Measurements from ENCODE around the gene MT1G. TPM values are rescaled to one million over a fixed set of nuclear protein-coding genes. Genes with fewer than 3 reads are reported as not detected.

MT1G gene
- polyA plus RNA-seq, 6 donors from 2014 or later, result not detected

DNA sequence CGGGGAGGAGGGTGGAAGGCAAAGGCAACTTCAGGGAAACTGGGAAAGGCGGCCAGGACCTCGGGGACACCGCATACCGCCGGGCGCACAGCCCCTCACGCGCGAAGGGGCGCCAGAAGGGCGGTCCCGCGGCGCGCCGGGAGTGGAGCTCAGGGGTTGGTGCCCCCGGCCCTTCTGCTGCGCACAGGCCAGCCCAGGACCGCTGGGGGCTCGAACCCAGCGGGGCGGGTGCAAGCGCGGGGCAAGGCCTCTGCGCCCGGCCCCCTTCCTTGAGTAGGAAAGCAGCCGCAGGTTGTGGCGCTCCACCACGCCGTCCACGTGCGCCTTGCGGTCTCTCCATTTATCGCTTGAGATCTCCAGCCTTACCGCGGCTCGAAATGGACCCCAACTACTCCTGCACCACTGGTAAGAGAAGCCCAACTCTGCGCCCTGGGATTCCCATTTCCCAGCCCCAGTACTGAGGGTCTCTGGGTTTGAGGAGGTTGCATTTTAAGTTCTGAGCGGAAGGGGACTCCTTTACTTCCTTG is 32.4 kb downstream of the MT1G start:
- Mint-ChIP-seq H3K9me3 (peaks cover 0 to 1% (median 0%) of the 10 kb centered on the region in 7 donors), H3K36me3 (no peaks in the 10 kb centered on the region), H3K4me1 (peaks cover 20 to 45% (median 30%) of the 10 kb centered on the region in 3 donors), H3K27ac (peak overlapping the region in 1 of 6 donors; percentile 64), H3K27me3 (peaks cover 70 to 97% (median 89%) of the 10 kb centered on the region in 3 donors), H3K4me3 (peak overlapping the region in 5 of 8 donors; percentile 32 to 82 (median 70))
- ATAC-seq (ENCODE audit: low read depth in 2 of 2), result peak in 1 of 2 donors; percentile 23
- DNase-seq, result no peak

DNA sequence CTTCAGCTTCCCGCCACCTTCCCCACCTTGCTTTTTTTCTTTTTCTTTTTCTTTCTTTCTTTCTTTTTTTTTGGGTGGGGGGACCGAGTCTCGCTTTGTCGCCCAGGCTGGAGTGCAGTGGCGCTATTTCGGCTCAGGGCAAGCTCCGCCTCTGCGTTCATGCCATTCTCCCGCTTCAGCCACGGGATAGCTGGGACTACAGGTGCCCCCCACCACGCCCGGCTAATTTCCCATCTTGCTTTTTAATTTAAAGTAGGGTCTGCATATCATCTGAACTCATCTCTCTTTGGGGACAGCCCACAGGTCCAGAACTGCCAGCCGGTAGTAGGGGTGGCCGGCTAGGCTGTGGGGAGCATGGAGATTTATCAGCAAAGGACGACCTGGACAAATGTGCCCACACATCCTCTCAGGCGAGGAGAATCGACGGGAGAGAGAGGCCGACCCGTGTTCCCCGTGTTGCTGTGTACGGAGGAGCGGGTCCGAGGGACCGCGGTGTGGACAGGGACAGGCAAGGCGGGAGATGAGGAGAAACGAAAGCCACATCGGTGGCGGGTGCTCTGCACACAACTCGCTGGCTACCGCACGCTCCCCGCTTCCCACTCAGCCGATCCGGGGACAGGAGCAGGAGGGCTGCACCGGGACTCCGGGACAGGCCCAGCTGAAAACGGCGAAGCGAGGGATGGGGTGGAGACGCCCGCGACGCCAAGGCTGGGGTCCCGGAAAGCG is 33.0 kb downstream of the MT1G start:
- ATAC-seq (ENCODE audit: low read depth in 2 of 2), result no peak
- Mint-ChIP-seq H3K4me1 (peaks cover 26 to 51% (median 36%) of the 10 kb centered on the region in 3 donors), H3K36me3 (no peaks in the 10 kb centered on the region), H3K27ac (peak overlapping the region in 3 of 6 donors; percentile 47 to 91 (median 64)), H3K27me3 (peaks cover 70 to 91% (median 83%) of the 10 kb centered on the region in 3 donors), H3K4me3 (peak overlapping the region in 6 of 8 donors; percentile 51 to 82 (median 68)), H3K9me3 (peaks cover 0 to 1% (median 0%) of the 10 kb centered on the region in 7 donors)
- DNase-seq, result no peak

DNA sequence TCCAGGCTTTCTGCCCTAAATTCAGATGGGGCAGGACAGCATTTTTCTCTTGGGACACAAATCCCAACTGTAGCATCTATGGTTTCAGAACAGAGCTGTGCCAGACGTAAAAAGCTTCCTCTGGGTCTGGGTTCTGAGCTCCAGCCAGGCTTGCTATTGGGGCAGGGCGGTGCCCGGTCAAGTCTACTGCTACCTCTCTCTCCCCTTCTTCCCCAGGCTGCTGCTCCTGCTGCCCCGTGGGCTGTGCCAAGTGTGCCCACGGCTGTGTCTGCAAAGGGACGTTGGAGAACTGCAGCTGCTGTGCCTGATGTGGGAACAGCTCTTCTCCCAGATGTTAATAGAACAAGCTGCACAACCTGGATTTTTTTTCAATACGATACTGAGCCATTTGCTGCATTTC is 34.3 kb downstream of the MT1G start:
- peaks cover 59 to 81% (median 72%) of the 10 kb centered on the region in 3 donors for H3K27me3 Mint-ChIP-seq
- H3K27ac Mint-ChIP-seq, result no peak overlapping the region
- no peak for ATAC-seq (ENCODE audit: low read depth in 2 of 2)
- peaks cover 0 to under 1% (median 0%) of the 10 kb centered on the region in 7 donors for H3K9me3 Mint-ChIP-seq
- H3K4me1 Mint-ChIP-seq, result peaks cover 29 to 56% (median 47%) of the 10 kb centered on the region in 3 donors
- DNase-seq, result no peak
- peak overlapping the region in 4 of 8 donors; percentile 7 to 83 (median 17) for H3K4me3 Mint-ChIP-seq
- no peaks in the 10 kb centered on the region for H3K36me3 Mint-ChIP-seq

DNA sequence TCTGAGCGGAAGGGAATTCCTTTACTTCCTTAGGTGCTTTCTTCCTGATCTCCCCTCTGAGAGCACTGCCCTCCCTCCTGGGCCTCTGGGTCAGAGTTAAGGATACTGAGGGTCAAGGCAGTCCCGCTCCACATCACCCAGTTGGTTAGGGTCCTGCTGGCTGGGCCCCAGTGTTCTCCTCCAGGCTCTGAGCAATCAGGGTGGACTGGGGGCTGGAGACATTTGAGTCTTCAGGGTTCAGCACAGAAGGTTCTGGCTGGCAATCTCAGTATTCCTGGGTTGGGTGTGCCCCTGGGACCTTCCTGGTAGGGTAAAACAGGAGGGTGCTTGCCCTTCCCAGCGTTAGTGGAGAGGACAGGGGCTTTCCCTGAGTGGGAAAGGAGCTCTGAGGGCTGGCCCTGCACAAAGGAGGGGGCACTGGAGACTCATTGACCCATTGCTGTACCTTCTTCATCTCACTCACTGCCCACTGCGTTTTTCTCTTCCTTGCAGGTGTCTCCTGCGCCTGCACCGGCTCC is 35.0 kb downstream of the MT1G start:
- no peak overlapping the region for H3K27ac Mint-ChIP-seq
- peak overlapping the region; percentile 25 to 83 (median 63) for H3K4me3 Mint-ChIP-seq
- H3K4me1 Mint-ChIP-seq, result peaks cover 28 to 54% (median 44%) of the 10 kb centered on the region in 3 donors
- DNase-seq (no peak), ATAC-seq (ENCODE audit: low read depth in 2 of 2) (no peak)
- no peaks in the 10 kb centered on the region for H3K9me3 Mint-ChIP-seq
- H3K27me3 Mint-ChIP-seq, result peaks cover 57 to 76% (median 68%) of the 10 kb centered on the region in 3 donors
- no peaks in the 10 kb centered on the region for H3K36me3 Mint-ChIP-seq

DNA sequence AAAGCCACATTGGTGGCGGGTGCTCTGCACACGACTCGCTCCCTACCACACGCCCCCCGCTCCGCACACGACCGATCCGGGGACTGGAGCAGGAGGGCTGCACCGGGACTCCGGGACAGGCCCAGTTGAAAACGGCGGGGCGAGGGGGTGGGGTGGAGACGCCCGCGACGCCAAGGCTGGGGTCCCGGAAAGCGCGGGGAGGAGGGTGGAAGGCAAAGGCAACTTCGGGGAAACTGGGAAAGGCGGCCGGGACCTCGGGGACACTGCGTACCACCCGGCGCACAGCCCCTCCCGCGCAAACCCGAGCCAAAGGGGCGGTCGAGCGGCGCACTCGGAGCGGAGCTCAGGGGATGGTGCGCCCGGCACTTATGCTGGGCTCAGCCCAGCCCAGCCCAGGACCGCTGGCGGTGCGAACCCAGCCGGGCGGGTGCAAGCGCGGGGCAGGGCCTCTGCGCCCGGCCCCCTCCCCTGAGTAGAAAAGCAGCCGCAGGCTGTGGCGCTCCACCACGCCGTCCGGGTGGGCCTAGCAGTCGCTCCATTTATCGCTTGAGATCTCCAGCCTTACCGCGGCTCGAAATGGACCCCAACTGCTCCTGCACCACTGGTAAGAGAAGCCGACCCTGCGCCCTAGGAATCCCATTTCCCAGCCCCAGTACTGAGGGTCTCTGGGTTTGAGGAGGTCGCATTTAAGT is 35.6 kb downstream of the MT1G start, which contains the start of gene MT1M:
Gene MT1M (plus strand): TSS at position 504 of the 692 bp plus-strand sequence. CDS start 73 bp downstream, at position 577.
- DNase-seq, result no peak
- H3K36me3 Mint-ChIP-seq, result no peaks in the 10 kb centered on the region
- H3K27me3 Mint-ChIP-seq, result peaks cover 51 to 70% (median 62%) of the 10 kb centered on the region in 3 donors
- ATAC-seq (ENCODE audit: low read depth in 2 of 2), result no peak
- peaks cover 25 to 48% (median 40%) of the 10 kb centered on the region in 3 donors for H3K4me1 Mint-ChIP-seq
- no peaks in the 10 kb centered on the region for H3K9me3 Mint-ChIP-seq
- H3K27ac Mint-ChIP-seq, result peak within 1 kb of the TSS in 1 of 6 donors; percentile 2
- H3K4me3 Mint-ChIP-seq, result peak within 1 kb of the TSS; percentile 45 to 87 (median 78)

DNA sequence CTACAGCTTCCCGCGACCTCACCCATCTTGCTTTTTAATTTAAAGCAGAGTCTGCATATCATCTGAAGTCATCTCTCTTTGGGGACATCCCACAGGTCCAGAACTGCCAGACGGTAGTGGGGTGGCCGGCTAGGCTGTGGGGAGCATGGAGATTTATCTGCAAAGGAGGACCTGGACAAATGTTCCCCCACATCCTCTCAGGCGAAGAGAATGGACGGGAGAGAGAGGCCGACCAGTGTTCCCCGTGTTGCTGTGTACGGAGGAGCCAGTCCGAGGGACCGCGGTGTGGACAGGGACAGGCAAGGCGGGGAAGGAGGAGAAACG is 36.1 kb downstream of the MT1G start:
- Mint-ChIP-seq H3K27me3 (peaks cover 50 to 70% (median 57%) of the 10 kb centered on the region in 3 donors), H3K27ac (peak overlapping the region in 1 of 6 donors; percentile 2)

DNA sequence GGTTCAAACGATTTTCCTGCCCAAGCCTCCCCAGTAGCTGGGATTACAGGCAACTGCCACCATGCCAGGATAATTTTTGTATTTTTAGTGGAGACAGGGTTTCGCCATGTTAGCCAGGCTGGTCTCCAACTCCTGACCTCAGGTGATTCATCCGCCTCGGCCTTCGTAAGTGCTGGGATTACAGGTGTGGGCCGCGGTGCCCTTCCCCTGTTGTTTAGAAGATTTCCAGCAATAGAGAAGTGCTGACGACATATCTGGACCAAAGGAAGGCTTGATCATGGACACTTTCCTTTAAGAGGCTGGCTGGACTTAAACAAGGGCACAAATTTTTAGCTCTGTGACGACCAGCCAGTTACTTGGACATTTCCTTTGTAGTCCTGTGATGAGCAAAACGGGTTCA is 36.7 kb downstream of the MT1G start:
- ATAC-seq (ENCODE audit: low read depth in 2 of 2) (no peak), DNase-seq (no peak)
- Mint-ChIP-seq H3K4me3 (peak overlapping the region in 3 of 8 donors; percentile 69 to 80 (median 75)), H3K4me1 (peaks cover 25 to 45% (median 40%) of the 10 kb centered on the region in 3 donors), H3K27ac (no peak overlapping the region), H3K9me3 (no peaks in the 10 kb centered on the region), H3K36me3 (no peaks in the 10 kb centered on the region), H3K27me3 (peaks cover 44 to 70% (median 53%) of the 10 kb centered on the region in 3 donors)

More for the DNA sequence above, 36.1 kb downstream of the MT1G start:
- Mint-ChIP-seq H3K36me3 (no peaks in the 10 kb centered on the region), H3K9me3 (no peaks in the 10 kb centered on the region), H3K4me1 (peaks cover 25 to 45% (median 40%) of the 10 kb centered on the region in 3 donors), H3K4me3 (peak overlapping the region in 7 of 8 donors; percentile 37 to 87 (median 80))
- ATAC-seq (ENCODE audit: low read depth in 2 of 2) (no peak), DNase-seq (no peak)

DNA sequence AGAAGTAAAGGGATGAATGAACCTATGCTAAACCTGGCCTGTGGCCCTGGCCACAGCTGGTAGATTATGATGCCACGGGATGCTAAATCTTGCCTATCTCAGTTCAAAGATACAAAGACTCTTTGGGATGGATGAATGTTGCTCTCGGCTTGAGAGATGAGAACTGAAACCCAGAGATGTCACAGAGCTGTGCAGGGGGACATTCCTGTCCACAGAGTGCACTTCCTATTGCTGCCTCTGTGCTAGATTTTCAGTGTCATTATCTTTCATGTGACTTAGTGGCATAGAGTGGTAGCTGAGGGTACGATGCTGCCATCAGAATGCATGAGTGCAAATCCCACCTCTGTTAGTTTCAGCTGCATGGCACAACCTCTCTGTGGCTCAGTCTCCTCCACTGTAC is 37.7 kb downstream of the MT1G start:
- no peaks in the 10 kb centered on the region for H3K9me3 Mint-ChIP-seq
- peak; percentile 95 for ATAC-seq (ENCODE audit: low read depth in 2 of 2)
- H3K27ac Mint-ChIP-seq, result peak overlapping the region in 1 of 6 donors; percentile 2
- no peaks in the 10 kb centered on the region for H3K36me3 Mint-ChIP-seq
- H3K4me1 Mint-ChIP-seq, result peaks cover 32 to 47% (median 45%) of the 10 kb centered on the region in 3 donors
- H3K27me3 Mint-ChIP-seq, result peaks cover 44 to 70% (median 54%) of the 10 kb centered on the region in 3 donors
- DNase-seq, result peak; percentile 42
- peak overlapping the region in 2 of 8 donors; percentile 3 to 38 for H3K4me3 Mint-ChIP-seq

DNA sequence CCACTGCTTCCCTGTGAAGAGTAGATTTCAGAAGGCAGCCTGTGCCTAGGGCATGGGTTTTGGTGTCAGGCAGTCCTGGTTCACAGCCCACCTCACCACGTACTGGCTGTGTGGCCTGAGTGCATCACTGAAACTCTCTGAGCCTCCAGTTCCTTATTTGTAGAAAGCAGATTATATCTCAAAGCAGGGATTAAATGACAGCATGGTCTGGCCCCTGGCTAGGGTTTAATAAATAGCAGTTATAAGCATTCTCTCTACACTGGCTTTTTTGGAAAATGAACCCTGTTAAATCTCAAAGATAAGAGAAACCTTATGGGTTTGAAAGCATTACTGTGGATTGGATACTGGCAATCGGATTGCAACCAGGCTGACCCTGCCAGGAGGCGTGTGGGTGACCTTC is 38.3 kb downstream of the MT1G start:
- Mint-ChIP-seq H3K9me3 (no peaks in the 10 kb centered on the region), H3K4me1 (peaks cover 31 to 46% (median 44%) of the 10 kb centered on the region in 3 donors), H3K27ac (no peak overlapping the region), H3K4me3 (no peak overlapping the region), H3K27me3 (peaks cover 42 to 70% (median 54%) of the 10 kb centered on the region in 3 donors), H3K36me3 (no peaks in the 10 kb centered on the region)
- DNase-seq (no peak), ATAC-seq (ENCODE audit: low read depth in 2 of 2) (no peak)

DNA sequence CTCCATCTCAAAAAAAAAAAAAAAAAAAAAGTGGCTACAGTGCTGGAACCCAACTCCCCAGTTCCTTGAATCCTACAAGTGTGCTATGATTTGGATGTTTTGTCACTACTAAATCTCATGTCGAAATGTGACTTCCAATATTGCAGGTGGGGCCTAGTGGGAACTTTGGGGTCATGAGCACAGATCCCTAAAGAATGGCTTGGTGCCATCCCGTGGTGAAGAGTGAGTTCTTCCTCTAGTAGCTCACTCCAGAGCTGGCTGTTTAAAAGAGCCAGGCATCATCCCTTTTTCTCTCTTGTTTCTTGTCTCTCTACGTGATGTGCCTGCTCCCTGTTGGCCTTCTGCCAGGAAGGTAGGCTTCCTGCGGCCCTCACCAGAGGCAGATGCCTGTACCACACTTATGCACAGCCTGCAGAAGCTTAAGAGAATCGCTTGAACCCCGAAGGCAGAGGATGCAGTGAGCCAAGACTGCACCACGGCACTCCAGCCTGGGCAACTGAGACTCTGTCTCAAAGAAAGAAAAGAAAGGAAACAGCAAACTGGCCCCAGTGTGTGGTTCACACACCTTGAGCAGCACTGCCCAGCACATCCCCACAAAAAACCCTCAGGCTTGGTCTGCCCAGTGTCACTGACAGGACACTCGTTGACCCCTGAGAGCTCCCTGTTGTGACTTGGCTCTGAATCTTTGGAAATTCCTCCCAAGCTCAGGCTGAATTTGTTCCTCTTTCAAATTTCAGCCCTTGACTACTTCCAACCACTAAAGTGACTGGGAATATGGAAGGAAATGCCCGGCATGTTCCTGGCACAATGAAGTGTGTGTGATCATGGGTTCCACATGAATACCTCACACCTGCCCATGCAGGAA is 39.1 kb downstream of the MT1G start:
- H3K4me1 Mint-ChIP-seq, result peaks cover 31 to 46% (median 46%) of the 10 kb centered on the region in 3 donors
- DNase-seq, result no peak

DNA sequence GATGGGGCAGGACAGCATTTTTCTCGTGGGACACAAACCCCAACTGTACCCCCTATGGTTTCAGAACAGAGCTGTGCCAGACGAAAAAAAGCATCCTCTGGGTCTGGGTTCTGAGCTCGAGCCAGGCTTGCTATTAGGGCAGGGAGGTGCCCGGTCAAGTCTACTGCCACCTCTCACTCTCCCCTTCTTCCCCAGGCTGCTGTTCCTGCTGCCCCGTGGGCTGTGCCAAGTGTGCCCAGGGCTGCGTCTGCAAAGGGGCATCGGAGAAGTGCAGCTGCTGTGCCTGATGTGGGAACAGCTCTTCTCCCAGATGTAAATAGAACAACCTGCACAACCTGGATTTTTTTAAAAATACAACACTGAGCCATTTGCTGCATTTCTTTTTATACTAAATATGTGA is 41.2 kb downstream of the MT1G start:
- no peak for ATAC-seq (ENCODE audit: low read depth in 2 of 2)
- Mint-ChIP-seq H3K36me3 (no peaks in the 10 kb centered on the region), H3K4me1 (peaks cover 23 to 35% (median 33%) of the 10 kb centered on the region in 3 donors), H3K27ac (peak overlapping the region in 1 of 6 donors; percentile 54), H3K9me3 (no peaks in the 10 kb centered on the region), H3K4me3 (no peak overlapping the region), H3K27me3 (peaks cover 42 to 64% (median 46%) of the 10 kb centered on the region in 3 donors)
- no peak for DNase-seq

More for the DNA sequence above, 39.1 kb downstream of the MT1G start:
- Mint-ChIP-seq H3K27me3 (peaks cover 40 to 68% (median 53%) of the 10 kb centered on the region in 3 donors), H3K9me3 (no peaks in the 10 kb centered on the region), H3K36me3 (no peaks in the 10 kb centered on the region), H3K4me3 (no peak overlapping the region), H3K27ac (no peak overlapping the region)
- no peak for ATAC-seq (ENCODE audit: low read depth in 2 of 2)

DNA sequence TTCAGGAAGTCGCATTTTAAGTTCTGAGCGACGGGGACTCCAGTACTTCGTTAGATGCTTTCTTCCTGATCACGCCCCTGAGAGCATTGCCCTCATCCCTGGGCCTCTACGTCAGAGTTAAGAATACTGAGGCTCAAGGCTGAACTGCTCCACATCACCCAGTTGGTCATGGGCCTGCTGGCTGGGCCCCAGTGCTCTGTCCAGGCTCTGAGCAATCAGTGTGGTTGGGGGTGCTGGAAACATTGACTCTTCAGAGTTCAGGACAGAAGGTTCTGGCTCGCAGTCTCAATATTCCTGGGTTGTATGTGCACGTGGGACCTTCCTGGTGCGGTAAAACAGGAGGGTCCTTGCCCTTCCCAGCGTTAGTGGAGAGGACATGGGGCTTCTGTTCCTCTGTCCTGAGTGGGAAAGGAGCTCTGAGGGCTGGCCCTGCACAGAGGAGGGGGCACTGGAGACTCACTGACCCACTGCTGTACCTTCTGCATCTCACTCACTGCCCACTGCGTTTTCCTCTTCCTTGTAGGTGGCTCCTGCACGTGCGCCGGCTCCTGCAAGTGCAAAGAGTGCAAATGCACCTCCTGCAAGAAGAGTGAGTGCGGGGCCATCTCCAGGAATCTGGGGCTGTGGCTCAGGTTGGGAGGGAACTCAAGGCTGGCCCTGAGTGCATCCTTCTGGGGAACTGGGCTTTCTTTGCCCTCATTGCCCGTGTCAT is 41.8 kb downstream of the MT1G start:
- Mint-ChIP-seq H3K4me3 (peak overlapping the region; percentile 44 to 81 (median 62)), H3K27me3 (peaks cover 39 to 64% (median 44%) of the 10 kb centered on the region in 3 donors), H3K36me3 (no peaks in the 10 kb centered on the region), H3K4me1 (peaks cover 23 to 32% (median 31%) of the 10 kb centered on the region in 3 donors), H3K9me3 (no peaks in the 10 kb centered on the region), H3K27ac (peak overlapping the region in 2 of 6 donors; percentile 53 to 54)
- ATAC-seq (ENCODE audit: low read depth in 2 of 2) (no peak), DNase-seq (no peak)

Measured in naive B cell (primary cell).